HEK293 (cell line): ENCODE measurements around the gene KATNAL2.
"Not testable (repeated sequence)": the region's sequence is repeated elsewhere in the genome, so short reads cannot be mapped to it uniquely, and the experiment has no call there.

ENCODE experiments used
- ATF2 ChIP-seq: fragments of 450-650 bp; formaldehyde crosslinking; IDR thresholded peaks from 2 replicates; pipeline ENCODE4 v1.5.1; 2016; ENCODE audit warnings: missing biosample characterization, missing genetic modification characterization, low read depth
- CTCF ChIP-seq: fragments of 450-650 bp; formaldehyde crosslinking; IDR thresholded peaks from 2 replicates; pipeline ENCODE4 v1.5.1; 2016; ENCODE audit warnings: missing biosample characterization, missing genetic modification characterization
- REST ChIP-seq: fragments of 450-650 bp; formaldehyde crosslinking; IDR thresholded peaks from 2 replicates; pipeline ENCODE4 v1.5.1; 2016; ENCODE audit warnings: missing biosample characterization, missing genetic modification characterization
- ZBTB10 ChIP-seq: fragments of 450-650 bp; formaldehyde crosslinking; IDR thresholded peaks from 2 replicates; pipeline ENCODE4 v1.5.1; 2016; ENCODE audit warnings: missing biosample characterization, missing genetic modification characterization
- ZBTB11 ChIP-seq: fragments of 450-650 bp; formaldehyde crosslinking; conservative IDR thresholded peaks from 2 replicates; pipeline ENCODE4 v1.5.1; 2016; ENCODE audit warnings: low read depth, missing biosample characterization, missing genetic modification characterization
- ZBTB21 ChIP-seq: fragments of 450-650 bp; formaldehyde crosslinking; IDR thresholded peaks from 2 replicates; pipeline ENCODE4 v1.5.1; 2017; ENCODE audit warnings: missing biosample characterization, missing genetic modification characterization
- ZBTB44 ChIP-seq: fragments of 450-650 bp; IDR thresholded peaks from 2 replicates; pipeline ENCODE4 v1.5.1; 2018; ENCODE audit warnings: missing biosample characterization, mild to moderate bottlenecking, missing genetic modification characterization
- ZNF214 ChIP-seq: fragments of 450-650 bp; formaldehyde crosslinking; IDR thresholded peaks from 2 replicates; pipeline ENCODE4 v1.5.1; 2017; ENCODE audit warnings: missing biosample characterization, mild to moderate bottlenecking, missing genetic modification characterization, borderline replicate concordance
- ZNF24 ChIP-seq: fragments of 450-650 bp; formaldehyde crosslinking; IDR thresholded peaks from 2 replicates; pipeline ENCODE4 v1.5.1; 2016; ENCODE audit warnings: missing biosample characterization, missing genetic modification characterization
- ZNF302 ChIP-seq: fragments of 450-650 bp; formaldehyde crosslinking; IDR thresholded peaks from 2 replicates; pipeline ENCODE4 v1.5.1; 2016; ENCODE audit warnings: missing biosample characterization, missing genetic modification characterization, low read depth
- ZNF596 ChIP-seq: fragments of 450-650 bp; IDR thresholded peaks from 2 replicates; pipeline ENCODE4 v1.5.0; 2018; ENCODE audit warnings: missing biosample characterization, mild to moderate bottlenecking, missing genetic modification characterization, moderate library complexity
- ZNF629 ChIP-seq: fragments of 450-650 bp; formaldehyde crosslinking; IDR thresholded peaks from 2 replicates; pipeline ENCODE4 v1.5.1; 2017; ENCODE audit warnings: missing biosample characterization, missing genetic modification characterization
- ZNF830 ChIP-seq: fragments of 450-650 bp; IDR thresholded peaks from 2 replicates; pipeline ENCODE4 v1.5.0; 2018; ENCODE audit warnings: missing biosample characterization, missing genetic modification characterization, low read depth, mild to moderate bottlenecking, moderate library complexity

GRCh38 chr18:47028738-47029137, 111.3 kb downstream of the KATNAL2 start:
- not testable (repeated sequence) for TF ChIP-seq ZBTB10; CTCF; ZNF302 (tag by site-specific recombination); ZBTB44 (tag by site-specific recombination); ZBTB21 (tag by site-specific recombination); ZNF214 (tag by site-specific recombination); ZNF596 (tag by site-specific recombination); ATF2; ZNF830 (tag by site-specific recombination); ZNF24 (tag by site-specific recombination); ZBTB11; REST (tag by site-specific recombination); ZNF629 (tag by site-specific recombination)
